Activated CD8-positive, alpha-beta memory T cell treated with anti-CD3 and anti-CD28 coated beads for 24 hours (primary cell): ENCODE results near the gene AP2A1.

Experiments
- DNase-seq: peaks from one replicate; pipeline ENCODE4 v3.0.0-alpha.2; 2020

AP2A1 gene

GRCh38 chr19:49766007-49766929 is 533 bp upstream of the AP2A1 start:
- peak; percentile 98 for DNase-seq

- no peak for DNase-seq
These were observed 580 bp downstream of the AP2A1 start for GRCh38 chr19:49767381-49767780.

DNA sequence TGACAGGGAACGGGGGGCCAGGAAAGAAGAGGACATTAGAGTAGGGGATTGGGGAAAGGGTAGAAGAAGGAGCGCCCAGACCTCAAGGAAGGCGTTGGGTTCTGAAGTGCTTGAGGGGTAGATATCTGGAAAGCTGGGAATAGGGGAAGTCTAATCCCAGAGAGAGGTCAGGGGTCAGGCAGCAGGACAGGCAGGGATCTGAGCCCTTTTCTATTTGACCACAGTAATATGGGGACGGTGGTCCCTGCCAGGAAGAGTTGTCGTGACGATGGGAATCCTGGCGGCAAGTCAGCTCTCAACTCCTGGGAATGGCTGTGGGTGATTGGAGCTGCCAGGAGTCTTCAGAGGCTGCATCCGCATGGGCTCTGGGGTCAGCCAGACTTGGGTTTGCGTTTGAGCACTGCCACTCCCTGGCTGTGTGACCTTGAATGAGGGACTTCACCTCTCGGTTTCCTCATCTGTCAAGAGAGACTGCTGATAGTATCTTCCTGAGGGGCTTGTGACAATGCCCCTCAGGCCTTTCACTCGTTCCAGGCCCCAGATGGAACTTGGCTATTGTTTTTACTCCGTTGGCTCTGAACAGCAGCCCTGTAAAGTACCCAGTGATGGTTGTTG is 1.3 kb downstream of the AP2A1 start:
- no peak for DNase-seq

DNA sequence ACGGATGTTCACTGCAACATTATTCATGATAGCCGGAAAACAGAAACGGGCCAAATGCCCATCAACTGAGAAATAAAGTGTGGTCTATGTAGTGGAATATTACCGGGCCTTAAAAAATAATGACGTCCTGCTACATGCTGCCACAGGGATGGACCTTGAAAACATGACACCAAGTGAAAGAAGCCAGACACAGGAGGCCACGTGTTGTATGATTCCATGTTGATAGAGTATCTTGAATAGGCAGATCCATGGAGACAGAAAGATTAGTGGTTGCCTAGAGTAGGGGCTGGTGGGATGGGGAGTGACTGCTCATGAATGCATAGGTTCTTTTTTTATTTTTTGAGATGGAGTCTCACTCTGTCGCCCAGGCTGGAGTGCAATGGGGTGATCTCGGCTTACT is 3.7 kb downstream of the AP2A1 start:
- no peak for DNase-seq

DNA sequence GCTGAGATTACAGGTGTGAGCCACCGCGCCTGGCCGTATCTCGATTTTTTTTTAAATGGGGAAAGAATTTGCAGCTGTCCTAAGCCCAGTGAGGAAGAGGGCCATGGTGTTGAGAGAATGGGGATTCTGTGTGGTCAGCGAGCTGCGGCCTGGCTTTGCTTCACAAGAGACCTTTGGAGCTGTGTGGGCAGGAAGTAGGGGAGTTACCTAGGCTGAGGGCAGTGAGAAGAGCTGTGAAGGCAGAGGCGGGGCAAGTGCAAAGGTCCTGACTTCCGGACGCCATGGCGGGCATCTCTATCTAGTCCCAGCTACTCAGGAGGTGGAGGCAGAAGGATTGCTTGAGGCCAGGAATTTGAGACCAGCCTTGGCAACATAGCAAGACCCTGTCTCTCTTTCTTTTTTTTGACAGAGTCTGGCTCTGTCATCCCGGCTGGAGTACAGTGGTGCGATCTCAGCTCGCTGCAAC is 4.9 kb downstream of the AP2A1 start:
- no peak for DNase-seq

- DNase-seq: no peak
These were observed 6.1 kb downstream of the AP2A1 start for GRCh38 chr19:49772850-49773432.

- no peak for DNase-seq
These were observed 7.0 kb downstream of the AP2A1 start for GRCh38 chr19:49773663-49774350.

DNA sequence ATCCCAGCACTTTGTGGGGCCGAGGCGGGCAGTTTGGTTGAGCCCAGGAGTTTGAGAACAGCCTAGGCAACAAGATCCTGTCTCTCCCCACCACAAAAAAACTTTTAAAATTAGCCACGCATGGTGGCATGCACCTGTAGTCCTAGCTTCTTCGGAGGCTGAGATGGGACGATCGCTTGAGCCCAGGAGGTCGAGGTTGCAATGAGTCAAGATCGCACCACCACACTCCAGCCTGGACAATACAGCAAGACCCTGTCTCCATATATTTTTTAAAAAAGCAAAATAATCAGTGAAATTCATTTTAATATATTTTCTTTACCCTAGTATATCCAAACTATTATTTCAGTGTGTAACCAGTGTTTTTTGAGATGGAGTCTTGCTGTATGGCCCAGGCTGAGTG is 8.2 kb downstream of the AP2A1 start:
- no peak for DNase-seq

DNA sequence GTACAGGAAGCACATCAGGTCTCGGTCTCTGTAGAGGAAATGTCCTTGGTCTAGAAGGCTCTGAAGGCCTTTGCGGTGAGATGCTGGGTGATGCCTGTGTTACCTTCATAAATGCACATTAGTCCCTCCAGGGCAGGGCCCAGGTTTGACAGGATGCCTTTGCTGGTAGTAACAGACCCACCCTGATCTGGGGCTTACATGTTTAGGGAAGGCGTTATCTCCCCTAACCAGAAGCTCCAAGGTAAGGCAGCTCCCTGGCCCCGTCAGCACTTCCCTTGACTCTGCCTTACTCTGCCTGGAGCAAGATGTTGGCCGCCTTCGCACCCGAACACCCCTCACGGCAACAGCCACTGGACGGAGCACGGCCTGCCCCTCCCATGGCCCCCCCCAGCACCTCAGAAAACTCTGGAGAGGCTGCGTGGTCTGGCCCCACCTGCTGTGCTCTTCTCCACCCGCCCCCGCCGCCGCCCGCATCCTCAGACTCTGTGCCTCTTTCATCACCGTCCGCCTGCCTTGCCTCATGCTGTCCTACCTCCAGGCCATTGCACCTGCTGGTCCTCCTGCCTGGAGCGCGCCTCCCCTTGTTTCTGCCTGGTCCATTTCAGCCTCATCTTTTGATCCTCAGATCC is 9.1 kb downstream of the AP2A1 start:
- no peak for DNase-seq

- DNase-seq: no peak
These were observed 9.6 kb downstream of the AP2A1 start for GRCh38 chr19:49776371-49776764.

DNA sequence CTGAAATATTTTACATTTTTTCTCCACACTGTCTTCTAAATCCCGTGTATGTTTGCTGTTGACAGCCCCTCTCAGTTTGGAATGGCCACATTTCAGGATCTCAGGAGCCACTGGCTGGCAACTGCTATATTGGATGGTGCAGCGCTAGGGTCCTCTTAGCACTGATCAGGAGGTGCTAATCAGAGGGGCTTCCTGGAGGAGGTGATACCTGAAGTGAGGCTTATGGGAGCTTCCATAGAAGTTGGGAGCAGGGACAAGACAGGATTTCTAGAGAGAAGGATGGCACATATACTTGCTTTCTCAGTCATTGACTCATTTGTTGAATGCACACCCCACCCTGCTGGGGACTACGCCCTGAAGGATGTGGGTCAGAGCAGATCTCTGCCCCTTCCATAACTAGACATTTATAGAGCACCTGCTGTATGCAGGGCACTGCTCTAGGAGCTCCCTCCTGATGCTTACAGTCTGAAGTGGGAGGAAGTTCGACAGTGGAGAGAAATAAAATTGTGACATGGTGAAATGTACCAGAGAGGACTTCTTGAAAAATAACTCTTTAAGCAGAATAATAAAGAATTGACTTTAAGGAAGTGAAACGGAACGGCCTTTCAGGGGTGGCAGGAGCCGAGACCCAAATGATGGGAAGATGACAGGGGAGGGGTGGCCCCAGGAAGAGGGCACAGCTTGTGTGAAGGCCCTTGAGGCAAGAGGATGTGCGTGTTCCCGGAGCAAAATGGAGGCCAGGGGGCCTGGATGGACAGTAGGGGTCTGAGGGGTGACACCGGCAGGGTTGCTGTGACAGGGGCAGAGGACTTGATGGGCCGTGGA is 13.1 kb downstream of the AP2A1 start:
- no peak for DNase-seq

DNA sequence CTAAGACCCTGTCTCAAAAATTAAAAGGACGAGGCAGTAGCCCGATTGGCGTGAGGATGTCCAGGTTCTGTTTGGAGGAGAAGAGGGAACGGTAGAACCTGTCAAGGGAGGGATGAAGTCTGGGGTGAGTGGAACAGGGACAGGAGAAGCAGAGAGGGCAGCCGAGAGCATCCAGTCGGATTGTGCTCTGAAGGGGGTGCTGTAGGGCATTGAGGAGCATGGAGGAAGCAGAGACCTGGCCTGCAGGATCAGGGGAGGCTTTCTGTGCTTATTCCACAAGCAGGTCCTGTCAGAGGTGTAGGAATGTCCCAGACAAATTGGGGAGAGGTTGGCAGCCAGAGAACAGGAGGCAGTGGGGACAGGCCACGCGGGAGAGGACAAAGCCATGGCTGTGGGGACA is 14.1 kb downstream of the AP2A1 start:
- no peak for DNase-seq

DNA sequence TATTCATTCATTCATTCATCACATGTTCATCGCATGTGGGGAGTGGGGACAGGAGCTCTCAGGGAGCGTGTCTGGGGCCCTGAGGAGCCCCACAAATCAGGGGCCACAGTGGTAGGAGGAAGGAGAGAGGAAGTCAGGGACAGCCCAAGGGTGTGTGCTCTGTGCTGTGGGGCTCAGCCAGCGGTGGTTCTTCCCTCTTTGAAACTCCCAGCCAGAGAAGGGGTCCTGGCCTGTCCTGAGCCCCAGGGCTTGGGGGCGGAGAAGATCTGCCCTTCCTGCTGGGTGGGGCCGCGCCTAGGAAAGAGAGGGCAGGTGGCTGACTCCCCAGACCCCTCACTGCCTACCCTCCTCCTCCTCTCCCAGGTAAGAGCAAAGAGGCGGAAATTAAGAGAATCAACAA is 14.6 kb downstream of the AP2A1 start:
- DNase-seq: no peak

DNA sequence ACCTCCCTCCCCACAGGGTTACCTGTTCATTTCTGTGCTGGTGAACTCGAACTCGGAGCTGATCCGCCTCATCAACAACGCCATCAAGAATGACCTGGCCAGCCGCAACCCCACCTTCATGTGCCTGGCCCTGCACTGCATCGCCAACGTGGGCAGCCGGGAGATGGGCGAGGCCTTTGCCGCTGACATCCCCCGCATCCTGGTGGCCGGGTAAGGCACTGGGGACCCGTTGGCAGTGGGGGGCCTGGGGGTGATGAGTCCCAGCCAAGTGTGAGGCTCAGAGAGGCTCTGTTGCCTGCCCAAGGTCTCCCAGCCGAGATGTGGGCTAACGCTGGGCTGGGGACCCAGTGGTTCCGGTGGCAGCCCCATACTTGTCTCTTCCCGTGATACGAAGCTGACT is 15.7 kb downstream of the AP2A1 start:
- no peak for DNase-seq

DNA sequence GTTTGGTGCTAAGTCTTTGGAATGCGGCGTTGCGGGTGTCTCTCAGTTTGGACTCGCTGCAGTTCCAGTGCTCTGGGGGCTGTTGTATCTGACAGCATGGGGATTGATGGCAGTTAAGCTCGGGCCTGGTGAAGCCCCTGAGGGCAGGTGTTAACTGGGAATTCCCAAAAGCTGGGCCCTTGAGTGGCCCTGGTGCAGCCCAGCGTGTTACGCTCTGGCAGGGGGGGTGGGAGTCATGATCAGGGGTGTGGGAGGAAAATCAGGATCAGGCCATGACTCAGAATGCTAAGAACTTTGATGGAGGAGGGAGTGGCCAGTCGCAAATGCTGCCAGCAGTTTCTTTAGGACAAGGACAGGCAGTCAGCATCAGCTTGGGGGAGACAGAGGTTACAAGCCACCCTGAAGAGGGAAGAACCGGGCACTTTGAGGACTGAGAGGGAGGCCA is 19.6 kb downstream of the AP2A1 start:
- DNase-seq: no peak

DNA sequence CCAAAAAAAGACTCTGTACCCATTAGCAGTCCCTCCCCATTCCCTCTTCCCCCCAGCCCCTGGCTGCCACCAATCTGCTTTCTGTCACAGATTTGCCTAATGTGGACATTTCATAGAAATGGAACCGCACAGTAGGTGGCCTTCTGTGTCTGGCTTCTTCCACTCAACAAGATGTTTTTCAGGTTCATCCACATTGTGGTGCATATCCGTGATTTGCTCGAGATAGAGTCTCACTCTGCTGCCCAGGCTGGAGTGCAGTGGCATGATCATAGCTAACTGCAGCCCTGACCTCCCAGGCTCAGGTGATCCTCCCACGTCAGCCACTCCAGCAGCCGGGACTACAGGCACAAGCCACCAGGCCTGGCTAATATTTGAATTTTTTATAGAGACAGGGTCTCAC is 20.9 kb downstream of the AP2A1 start:
- no peak for DNase-seq

GRCh38 chr19:49788857-49789256 is 22.1 kb downstream of the AP2A1 start:
- no peak for DNase-seq

DNA sequence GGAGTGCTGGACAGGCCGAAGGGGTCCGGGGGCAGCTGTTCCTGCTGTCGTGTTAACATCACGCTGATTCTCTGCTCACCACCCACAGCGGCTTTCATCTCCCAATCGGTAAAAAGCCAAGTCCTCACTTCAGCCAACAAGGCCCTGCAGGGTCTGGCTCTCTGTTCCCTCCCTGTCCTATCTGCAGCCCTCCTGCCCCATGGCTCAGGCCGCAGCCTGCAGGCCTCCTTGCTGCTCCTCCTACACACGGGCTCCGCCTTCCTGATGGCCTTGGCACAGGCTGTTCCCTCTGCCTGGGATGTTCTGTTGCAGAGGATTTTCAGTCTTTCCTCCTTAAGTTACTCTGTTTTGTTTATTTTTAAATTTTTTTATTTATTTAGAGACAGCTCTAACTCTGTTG is 24.1 kb downstream of the AP2A1 start:
- no peak for DNase-seq

- DNase-seq: no peak
These were observed 25.1 kb downstream of the AP2A1 start for GRCh38 chr19:49791776-49792445.

GRCh38 chr19:49792829-49793560 is 26.2 kb downstream of the AP2A1 start:
- DNase-seq: no peak

DNA sequence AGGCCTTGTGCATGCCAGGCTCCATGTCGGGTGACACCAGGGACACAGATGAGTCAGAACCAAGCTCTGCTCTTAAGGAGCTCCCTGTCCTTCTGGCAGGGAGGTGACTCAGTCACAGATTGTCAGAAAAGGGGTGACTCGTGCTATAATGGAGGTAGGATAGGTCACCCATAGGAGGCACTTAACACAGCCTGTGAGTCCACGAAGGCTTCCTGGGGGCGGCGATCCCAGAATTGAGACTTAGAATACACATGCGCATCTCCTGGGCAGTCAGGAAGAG is 26.7 kb downstream of the AP2A1 start:
- DNase-seq: no peak
